Loucy (cell line): ENCODE measurements around the gene VPS13D.
A peak's percentile ranks its signal among the peaks of the same experiment; 100 is the strongest.

Source experiments
- H2AFZ ChIP-seq: fragments of 200-600 bp; sonication (generic); 2 replicates; pipeline ENCODE4 v1.6.0; 2016; ENCODE audit warnings: antibody characterized with exemption, mild to moderate bottlenecking, low read length, moderate library complexity
- H3F3A ChIP-seq: fragments of 200-600 bp; 2 replicates; pipeline ENCODE4 v1.6.0; 2016; ENCODE audit warnings: antibody characterized with exemption, low read depth, mild to moderate bottlenecking
- H3K27me3 ChIP-seq: fragments of 200-600 bp; sonication (generic); 2 replicates; pipeline ENCODE4 v1.6.1; 2014; ENCODE audit warnings: low read length, mild to moderate bottlenecking; ENCODE audit not compliant: insufficient read depth, poor library complexity, severe bottlenecking
- H3K36me3 ChIP-seq: fragments of 200-600 bp; sonication (generic); 2 replicates; pipeline ENCODE4 v1.6.1; 2016; ENCODE audit warnings: low read length; ENCODE audit not compliant: insufficient read depth
- H3K4me1 ChIP-seq: fragments of 200-600 bp; sonication (generic); 2 replicates; pipeline ENCODE4 v1.5.1; 2014; ENCODE audit warnings: low read length, mild to moderate bottlenecking; ENCODE audit not compliant: insufficient read depth, poor library complexity, severe bottlenecking
- H3K4me2 ChIP-seq: fragments of 200-600 bp; sonication (generic); 2 replicates; pipeline ENCODE4 v1.6.0; 2014; ENCODE audit warnings: antibody characterized with exemption, low read length, low read depth, mild to moderate bottlenecking; ENCODE audit not compliant: poor library complexity, severe bottlenecking
- H3K4me3 ChIP-seq: fragments of 200-600 bp; sonication (generic); 2 replicates; pipeline ENCODE4 v1.5.1; 2014; ENCODE audit warnings: low read length, mild to moderate bottlenecking, mixed read lengths; ENCODE audit not compliant: poor library complexity, severe bottlenecking
- H3K79me2 ChIP-seq: fragments of 200-600 bp; sonication (generic); 2 replicates; pipeline ENCODE4 v1.6.1; 2014; ENCODE audit warnings: low read length; ENCODE audit not compliant: insufficient read depth
- H3K9ac ChIP-seq: fragments of 200-600 bp; sonication (generic); 2 replicates; pipeline ENCODE4 v1.6.0; 2014; ENCODE audit warnings: mild to moderate bottlenecking, low read depth, low read length, moderate library complexity; ENCODE audit not compliant: poor library complexity, severe bottlenecking
- H3K9me2 ChIP-seq: fragments of 200-600 bp; sonication (generic); replicated peaks from 2 replicates; pipeline ENCODE4 v1.6.1; 2016; ENCODE audit warnings: low read depth, low read length, mixed read lengths
- H3K9me3 ChIP-seq: fragments of 200-600 bp; sonication (generic); 2 replicates; pipeline ENCODE4 v1.6.1; 2014; ENCODE audit warnings: mild to moderate bottlenecking, antibody characterized with exemption, low read length, low read depth; ENCODE audit not compliant: insufficient read depth
- H4K20me1 ChIP-seq: fragments of 200-600 bp; sonication (generic); 2 replicates; pipeline ENCODE4 v1.6.0; 2014; ENCODE audit warnings: antibody characterized with exemption, low read length, mild to moderate bottlenecking; ENCODE audit not compliant: insufficient read depth, poor library complexity, severe bottlenecking
- CTCF ChIP-seq: fragments of 200-600 bp; sonication (generic); conservative IDR thresholded peaks from 2 replicates; pipeline ENCODE4 v1.5.1; 2014; ENCODE audit warnings: mild to moderate bottlenecking, antibody characterized with exemption, low read length
- EZH2phosphoT487 ChIP-seq: fragments of 200-600 bp; IDR thresholded peaks from 2 replicates; pipeline ENCODE4 v1.6.1; 2018; ENCODE audit warnings: antibody characterized with exemption, mild to moderate bottlenecking, moderate library complexity, borderline replicate concordance

Gene VPS13D

GRCh38 chr1:12472156-12472797 is 242.4 kb downstream of the VPS13D start:
- Histone ChIP-seq H3F3A (peaks cover 7% of the 10 kb centered on the region; the same call in 1 of the 2 replicates), H3K79me2 (no peaks in the 10 kb centered on the region), H3K4me1 (peaks cover 62% of the 10 kb centered on the region), H4K20me1 (no peaks in the 10 kb centered on the region), H3K9me2 (no peaks in the 10 kb centered on the region), H3K4me3 (peak overlapping the region; percentile 61), H3K36me3 (no peaks in the 10 kb centered on the region), H3K27me3 (no peaks in the 10 kb centered on the region), H3K9me3 (no peaks in the 10 kb centered on the region), H3K4me2 (peak overlapping the region; percentile 74), H3K9ac (peak overlapping the region; percentile 72), H2AFZ (no peak overlapping the region)
- TF ChIP-seq CTCF, result no peak
- no peak for TF ChIP-seq EZH2phosphoT487

GRCh38 chr1:12472798-12473551 is 243.1 kb downstream of the VPS13D start:
- peak overlapping the region; percentile 61 for H3K4me3 ChIP-seq

More at GRCh38 chr1:12472798-12473551, 243.1 kb downstream of the VPS13D start:
- no peaks in the 10 kb centered on the region for H3K36me3 ChIP-seq
- H3K4me2 ChIP-seq, result peak overlapping the region; percentile 74
- H3K27me3 ChIP-seq, result no peaks in the 10 kb centered on the region
- H3K4me1 ChIP-seq, result peaks cover 69% of the 10 kb centered on the region
- H2AFZ ChIP-seq, result no peak overlapping the region; the same call in 1 of the 2 replicates
- no peaks in the 10 kb centered on the region for H3K9me3 ChIP-seq
- H4K20me1 ChIP-seq, result no peaks in the 10 kb centered on the region
- TF ChIP-seq EZH2phosphoT487 (no peak), CTCF (no peak)
- H3K9me2 ChIP-seq, result no peaks in the 10 kb centered on the region
- peaks cover 8% of the 10 kb centered on the region; the same call in 1 of the 2 replicates for H3F3A ChIP-seq
- H3K9ac ChIP-seq, result peak overlapping the region; percentile 72
- no peaks in the 10 kb centered on the region for H3K79me2 ChIP-seq
